Mesendoderm (in vitro differentiated cells): ENCODE data around the gene MGAT5.

Source experiments
- DNase-seq: peaks from one replicate; pipeline ENCODE4 v3.0.0; 2013
- H2AK5ac ChIP-seq: 2 replicates; pipeline ENCODE4 v1.6.1; 2013; ENCODE audit warnings: low read length, inconsistent platforms
- H2BK120ac ChIP-seq: 2 replicates; pipeline ENCODE4 v1.6.1; 2013; ENCODE audit warnings: low read depth, mild to moderate bottlenecking, low read length, moderate library complexity, mixed read lengths
- H2BK15ac ChIP-seq: replicated peaks from 2 replicates; pipeline ENCODE4 v1.6.1; 2013; ENCODE audit warnings: low read depth, mild to moderate bottlenecking, moderate library complexity
- H2BK5ac ChIP-seq: 2 replicates; pipeline ENCODE4 v1.6.1; 2013; ENCODE audit warnings: low read length, inconsistent platforms
- H3K18ac ChIP-seq: 2 replicates; pipeline ENCODE4 v1.6.1; 2013; ENCODE audit warnings: mild to moderate bottlenecking, low read length, mixed read lengths
- H3K23ac ChIP-seq: one replicate; pipeline ENCODE4 v1.6.1; 2013; ENCODE audit warnings: low read length
- H3K27ac ChIP-seq: 2 replicates; pipeline ENCODE4 v1.5.1; 2013; ENCODE audit warnings: low read depth, mild to moderate bottlenecking, inconsistent platforms, low read length, moderate library complexity
- H3K27me3 ChIP-seq: 2 replicates; pipeline ENCODE4 v1.6.1; 2013; ENCODE audit warnings: low read length, control low read depth, mild to moderate bottlenecking, inconsistent platforms; ENCODE audit not compliant: insufficient read depth, poor library complexity
- H3K36me3 ChIP-seq: 2 replicates; pipeline ENCODE4 v1.6.1; 2013; ENCODE audit warnings: low read length, inconsistent platforms; ENCODE audit not compliant: control insufficient read depth, insufficient read depth
- H3K4ac ChIP-seq: one replicate; pipeline ENCODE4 v1.6.1; 2013; ENCODE audit warnings: low read depth, mild to moderate bottlenecking, low read length, moderate library complexity
- H3K4me1 ChIP-seq: 2 replicates; pipeline ENCODE4 v1.6.1; 2013; ENCODE audit warnings: low read depth, low read length, inconsistent platforms; ENCODE audit not compliant: control insufficient read depth
- H3K4me2 ChIP-seq: 2 replicates; pipeline ENCODE4 v1.6.1; 2013; ENCODE audit warnings: low read length
- H3K4me3 ChIP-seq: 2 replicates; pipeline ENCODE4 v1.5.1; 2013; ENCODE audit warnings: mild to moderate bottlenecking, low read length
- H3K56ac ChIP-seq: one replicate; pipeline ENCODE4 v1.6.1; 2013; ENCODE audit warnings: low read length
- H3K79me1 ChIP-seq: 2 replicates; pipeline ENCODE4 v1.6.1; 2013; ENCODE audit warnings: low read length, inconsistent platforms
- H3K79me2 ChIP-seq: 2 replicates; pipeline ENCODE4 v1.6.1; 2013; ENCODE audit warnings: mild to moderate bottlenecking, low read length; ENCODE audit not compliant: control insufficient read depth, insufficient read depth
- H3K9ac ChIP-seq: 2 replicates; pipeline ENCODE4 v1.6.1; 2013; ENCODE audit warnings: low read length, inconsistent platforms
- H4K5ac ChIP-seq: one replicate; pipeline ENCODE4 v1.6.1; 2013; ENCODE audit warnings: low read length
- H4K8ac ChIP-seq: one replicate; pipeline ENCODE4 v1.6.1; 2013; ENCODE audit warnings: low read depth, mild to moderate bottlenecking, control low read depth, low read length, moderate library complexity
- WGBS: extraction: QIAGEN DNeasy Blood & Tissue Kit; methylation state at CpG from one replicate; pipeline ENCODE4 v1.1.7; 2013; ENCODE audit warnings: low lambda C conversion rate, missing lambda C conversion rate; ENCODE audit not compliant: insufficient coverage; ENCODE audit errors: extremely low coverage; 5-methylcytosine and 5-hydroxymethylcytosine counted together

MGAT5 gene

GRCh38 chr2:134301099-134301927 lies 47.4 kb downstream of the MGAT5 start:
- no peaks in the 10 kb centered on the region for H3K79me2 ChIP-seq
- H3K4ac ChIP-seq, result no peak overlapping the region
- DNase-seq, result no peak
- H2BK5ac ChIP-seq, result no peak overlapping the region
- H3K9ac ChIP-seq, result no peak overlapping the region
- H4K5ac ChIP-seq, result no peak overlapping the region
- no peak overlapping the region for H2BK15ac ChIP-seq
- no CpG with 5 or more reads among the region's 8 CpGs for WGBS
- H3K27me3 ChIP-seq, result no peaks in the 10 kb centered on the region
- no peak overlapping the region for H3K4me2 ChIP-seq
- no peak overlapping the region for H3K23ac ChIP-seq
- no peak overlapping the region for H4K8ac ChIP-seq
- no peak overlapping the region for H2BK120ac ChIP-seq
- no peaks in the 10 kb centered on the region for H3K79me1 ChIP-seq
- no peak overlapping the region for H3K56ac ChIP-seq
- no peak overlapping the region for H3K27ac ChIP-seq
- no peaks in the 10 kb centered on the region for H3K4me1 ChIP-seq
- no peak overlapping the region for H3K4me3 ChIP-seq
- no peaks in the 10 kb centered on the region for H3K36me3 ChIP-seq
- H3K18ac ChIP-seq, result no peak overlapping the region
- no peak overlapping the region for H2AK5ac ChIP-seq

- Histone ChIP-seq H3K56ac (no peak overlapping the region), H2BK5ac (no peak overlapping the region)
- no CpG with 5 or more reads among the region's 2 CpGs for WGBS
Measured at GRCh38 chr2:134301928-134302260, 48.0 kb downstream of the MGAT5 start.

GRCh38 chr2:134304394-134305108 lies 50.7 kb downstream of the MGAT5 start:
- Histone ChIP-seq H2BK5ac (no peak overlapping the region), H3K27ac (no peak overlapping the region), H3K4me3 (no peak overlapping the region), H3K4me2 (no peak overlapping the region), H3K18ac (no peak overlapping the region), H3K4ac (no peak overlapping the region), H2BK15ac (no peak overlapping the region), H4K5ac (no peak overlapping the region), H3K79me1 (no peaks in the 10 kb centered on the region), H2BK120ac (no peak overlapping the region), H3K56ac (no peak overlapping the region), H3K36me3 (no peaks in the 10 kb centered on the region), H3K4me1 (no peaks in the 10 kb centered on the region), H4K8ac (no peak overlapping the region), H2AK5ac (no peak overlapping the region), H3K9ac (no peak overlapping the region), H3K27me3 (no peaks in the 10 kb centered on the region), H3K23ac (no peak overlapping the region), H3K79me2 (no peaks in the 10 kb centered on the region)
- WGBS, result no CpG with 5 or more reads among the region's 3 CpGs
- no peak for DNase-seq

More at GRCh38 chr2:134301928-134302260, 48.0 kb downstream of the MGAT5 start:
- H3K4me2 ChIP-seq, result no peak overlapping the region
- no peak overlapping the region for H3K27ac ChIP-seq
- no peaks in the 10 kb centered on the region for H3K36me3 ChIP-seq
- no peaks in the 10 kb centered on the region for H3K79me1 ChIP-seq
- no peak overlapping the region for H3K4ac ChIP-seq
- H3K79me2 ChIP-seq, result no peaks in the 10 kb centered on the region
- no peak overlapping the region for H3K18ac ChIP-seq
- H3K4me3 ChIP-seq, result no peak overlapping the region
- no peak for DNase-seq
- no peaks in the 10 kb centered on the region for H3K4me1 ChIP-seq
- H2AK5ac ChIP-seq, result no peak overlapping the region
- H3K9ac ChIP-seq, result no peak overlapping the region
- H4K8ac ChIP-seq, result no peak overlapping the region
- H3K23ac ChIP-seq, result no peak overlapping the region
- H2BK120ac ChIP-seq, result no peak overlapping the region
- no peak overlapping the region for H2BK15ac ChIP-seq
- H4K5ac ChIP-seq, result no peak overlapping the region
- H3K27me3 ChIP-seq, result no peaks in the 10 kb centered on the region

GRCh38 chr2:134305109-134305491 lies 51.2 kb downstream of the MGAT5 start:
- Histone ChIP-seq H3K4me2 (no peak overlapping the region), H3K4me1 (no peaks in the 10 kb centered on the region), H3K36me3 (no peaks in the 10 kb centered on the region), H3K79me2 (no peaks in the 10 kb centered on the region), H3K27me3 (no peaks in the 10 kb centered on the region), H3K9ac (no peak overlapping the region), H2AK5ac (no peak overlapping the region), H3K23ac (no peak overlapping the region), H3K79me1 (no peaks in the 10 kb centered on the region), H2BK15ac (no peak overlapping the region), H3K56ac (no peak overlapping the region), H2BK5ac (no peak overlapping the region), H3K4me3 (no peak overlapping the region), H3K18ac (no peak overlapping the region), H3K27ac (no peak overlapping the region), H4K8ac (no peak overlapping the region), H3K4ac (no peak overlapping the region), H2BK120ac (no peak overlapping the region), H4K5ac (no peak overlapping the region)
- WGBS, result no CpG with 5 or more reads among the region's 5 CpGs
- DNase-seq, result no peak

- Histone ChIP-seq H3K4me2 (no peak overlapping the region), H3K79me1 (no peaks in the 10 kb centered on the region), H2BK120ac (no peak overlapping the region), H3K9ac (no peak overlapping the region), H4K5ac (no peak overlapping the region), H3K56ac (no peak overlapping the region), H2AK5ac (no peak overlapping the region), H3K23ac (no peak overlapping the region), H3K4me1 (no peaks in the 10 kb centered on the region), H3K18ac (no peak overlapping the region), H3K27me3 (no peaks in the 10 kb centered on the region), H2BK15ac (no peak overlapping the region), H3K27ac (no peak overlapping the region), H4K8ac (no peak overlapping the region), H2BK5ac (no peak overlapping the region), H3K4ac (peak overlapping the region; percentile 4), H3K36me3 (no peaks in the 10 kb centered on the region), H3K79me2 (no peaks in the 10 kb centered on the region), H3K4me3 (no peak overlapping the region)
- no CpG with 5 or more reads among the region's 2 CpGs for WGBS
- no peak for DNase-seq
Measured at GRCh38 chr2:134306521-134306920, 52.6 kb downstream of the MGAT5 start.
